ENCODE data around the gene OR2J3. TPM values are rescaled to one million over a fixed set of nuclear protein-coding genes. Genes with fewer than 3 reads are reported as not detected.

OR2J3 gene
- total RNA-seq, 1 experiment from 2014 or later, result not detected

DNA sequence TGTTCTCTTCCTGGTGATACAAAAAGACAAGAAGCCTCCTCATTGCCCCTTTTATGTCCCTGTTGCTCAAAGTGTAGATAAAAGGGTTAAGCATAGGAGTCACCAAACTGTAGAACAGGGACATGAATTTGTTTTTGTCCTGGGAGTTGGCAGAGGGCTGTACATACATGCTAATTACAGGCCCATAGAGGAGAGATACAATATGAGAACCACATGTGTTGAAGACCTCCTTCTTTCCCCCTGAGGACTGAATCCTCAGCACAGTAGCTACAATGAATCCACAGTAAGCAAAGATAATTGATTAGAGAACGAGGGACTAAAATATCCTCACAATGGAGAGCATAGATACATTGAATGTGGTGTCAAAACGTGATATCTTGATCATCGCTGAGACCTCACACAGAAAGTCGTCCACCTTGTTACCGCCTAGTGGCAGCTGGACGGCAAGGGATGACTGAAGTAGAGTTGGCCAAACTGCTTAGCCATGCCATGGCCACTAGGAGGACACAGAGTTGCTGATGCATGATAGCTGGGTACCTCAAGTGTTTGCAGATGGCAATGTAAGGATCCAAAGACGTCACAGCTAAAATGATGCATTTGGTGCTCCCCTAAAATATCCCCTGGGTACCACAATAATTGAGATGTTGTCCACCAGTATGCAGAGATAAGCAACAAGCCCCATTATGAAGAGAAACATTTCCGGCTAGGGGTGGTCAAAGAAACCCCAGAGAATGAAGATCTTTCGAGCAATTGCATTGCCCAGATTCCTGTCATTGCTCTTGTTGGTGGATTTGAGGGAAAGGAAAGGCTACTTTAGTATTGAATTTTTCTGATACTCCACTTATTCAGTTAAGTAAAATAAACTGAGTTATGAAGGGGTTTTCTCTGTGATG, 35.8 kb upstream of the OR2J3 start:
- H3K56ac ChIP-seq (ENCODE audit: insufficient read length, low read depth, low read length), result no peak overlapping the region
- no peak overlapping the region for H3T11ph ChIP-seq (ENCODE audit: low read length)
- H3K27ac ChIP-seq (ENCODE audit: insufficient read length, low read depth, low read length), result no peak overlapping the region
- TF ChIP-seq, protein P1, sequence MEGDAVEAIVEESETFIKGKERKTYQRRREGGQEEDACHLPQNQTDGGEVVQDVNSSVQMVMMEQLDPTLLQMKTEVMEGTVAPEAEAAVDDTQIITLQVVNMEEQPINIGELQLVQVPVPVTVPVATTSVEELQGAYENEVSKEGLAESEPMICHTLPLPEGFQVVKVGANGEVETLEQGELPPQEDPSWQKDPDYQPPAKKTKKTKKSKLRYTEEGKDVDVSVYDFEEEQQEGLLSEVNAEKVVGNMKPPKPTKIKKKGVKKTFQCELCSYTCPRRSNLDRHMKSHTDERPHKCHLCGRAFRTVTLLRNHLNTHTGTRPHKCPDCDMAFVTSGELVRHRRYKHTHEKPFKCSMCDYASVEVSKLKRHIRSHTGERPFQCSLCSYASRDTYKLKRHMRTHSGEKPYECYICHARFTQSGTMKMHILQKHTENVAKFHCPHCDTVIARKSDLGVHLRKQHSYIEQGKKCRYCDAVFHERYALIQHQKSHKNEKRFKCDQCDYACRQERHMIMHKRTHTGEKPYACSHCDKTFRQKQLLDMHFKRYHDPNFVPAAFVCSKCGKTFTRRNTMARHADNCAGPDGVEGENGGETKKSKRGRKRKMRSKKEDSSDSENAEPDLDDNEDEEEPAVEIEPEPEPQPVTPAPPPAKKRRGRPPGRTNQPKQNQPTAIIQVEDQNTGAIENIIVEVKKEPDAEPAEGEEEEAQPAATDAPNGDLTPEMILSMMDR (conservative IDR thresholded peaks at IDR 0.05), result peak; percentile 96
- H3K9ac ChIP-seq (ENCODE audit: extremely low read depth, insufficient read length, low read length), result no peak overlapping the region
- H3K9me3 Mint-ChIP-seq, result peaks cover 3 to 7% of the 10 kb centered on the region in 2 experiments; a peak in 4 of 5 replicates
- H3K23me2 ChIP-seq (ENCODE audit: insufficient read length, low read depth, low read length, poor library complexity, severe bottlenecking), result no peaks in the 10 kb centered on the region
- H3K36me3 Mint-ChIP-seq (ENCODE audit: insufficient read depth in 1 of 3, low read depth in 3 of 3), result no peaks in the 10 kb centered on the region
- H2BK20ac ChIP-seq (ENCODE audit: low read depth, low read length, poor library complexity, severe bottlenecking), result no peak overlapping the region
- H4K5ac ChIP-seq (ENCODE audit: insufficient read length, low read depth, low read length), result no peak overlapping the region
- no peak overlapping the region for H3K4me3 Mint-ChIP-seq
- no peak overlapping the region for H2AK5ac ChIP-seq (ENCODE audit: insufficient read length, low read length)
- H3K18ac ChIP-seq (ENCODE audit: insufficient read length, low read depth, low read length), result no peak overlapping the region
- H4K91ac ChIP-seq (ENCODE audit: insufficient read length, low read depth, low read length), result no peak overlapping the region
- WGBS (ENCODE audit: extremely low coverage, insufficient read length, low lambda C conversion rate), result no CpG with 5 or more reads among the region's 9 CpGs
- H3K23ac ChIP-seq (ENCODE audit: insufficient read length, low read depth, low read length), result no peak overlapping the region
- no peak overlapping the region for H2BK12ac ChIP-seq (ENCODE audit: insufficient read length, low read depth, low read length)
- no peaks in the 10 kb centered on the region for H3K79me1 ChIP-seq (ENCODE audit: insufficient read depth, low read depth, low read length, poor library complexity, severe bottlenecking)
- no peak overlapping the region for H3K27ac Mint-ChIP-seq
- H3K4me1 Mint-ChIP-seq, result 0 out of 4 replicates have a peak, but pooled peaks cover 0 to 2% of the 10 kb centered on the region in 2 experiments
- H2BK15ac ChIP-seq (ENCODE audit: low read depth, low read length), result no peak overlapping the region
- no peaks in the 10 kb centered on the region for H3K27me3 ChIP-seq (ENCODE audit: insufficient read depth, low read length)
- H3K4me2 ChIP-seq (ENCODE audit: insufficient read depth, insufficient read length, low read length), result no peak overlapping the region
- H2AFZ ChIP-seq (ENCODE audit: low read length), result no peak overlapping the region
- H2BK5ac ChIP-seq (ENCODE audit: insufficient read length, low read length), result no peak overlapping the region
- no peaks in the 10 kb centered on the region for H3K79me2 ChIP-seq (ENCODE audit: insufficient read depth, low read length)
- H3K9me3 ChIP-seq (ENCODE audit: control insufficient read depth, low read depth, low read length), result no peaks in the 10 kb centered on the region
- no peaks in the 10 kb centered on the region for H4K20me1 ChIP-seq (ENCODE audit: control insufficient read depth, insufficient read depth, insufficient read length)
- no peaks in the 10 kb centered on the region; the same call in none of the 2 replicates for H3K27me3 Mint-ChIP-seq (ENCODE audit: low read depth)
- no peak overlapping the region for H3K4ac ChIP-seq (ENCODE audit: low read depth, low read length)
- H2BK120ac ChIP-seq (ENCODE audit: low read depth, low read length, poor library complexity, severe bottlenecking), result no peak overlapping the region
- peak; percentile 78 for DNase-seq
- no peak overlapping the region for H3K14ac ChIP-seq (ENCODE audit: insufficient read depth, low read length)
- H4K8ac ChIP-seq (replicated peaks; ENCODE audit: insufficient read length, low read depth, low read length), result no peak overlapping the region
- H3K4me1 ChIP-seq (ENCODE audit: insufficient read depth, low read length), result no peaks in the 10 kb centered on the region

Data from H9 (cell line).